H9 (cell line): Measurements from ENCODE around the gene PTRH1. TPM values are rescaled to one million over a fixed set of nuclear protein-coding genes. Genes with fewer than 3 reads are reported as not detected.

Experiments used
- DNase-seq: peaks from one replicate; pipeline ENCODE4 v3.0.0-alpha.2; 2017
- H2AFZ ChIP-seq: one replicate; pipeline ENCODE4 v1.6.1; 2013; ENCODE audit warnings: mild to moderate bottlenecking, low read length, control low read depth, moderate library complexity
- H2AK5ac ChIP-seq: 2 replicates; pipeline ENCODE4 v1.6.1; 2013; ENCODE audit warnings: low read length, control low read depth, mixed read lengths; ENCODE audit not compliant: insufficient read length
- H2BK120ac ChIP-seq: one replicate; pipeline ENCODE4 v1.6.1; 2013; ENCODE audit warnings: low read depth, mild to moderate bottlenecking, low read length, control low read depth, inconsistent platforms; ENCODE audit not compliant: poor library complexity, severe bottlenecking
- H2BK12ac ChIP-seq: 2 replicates; pipeline ENCODE4 v1.6.1; 2013; ENCODE audit warnings: low read length, control low read depth, mixed read lengths, low read depth; ENCODE audit not compliant: insufficient read length
- H2BK15ac ChIP-seq: 2 replicates; pipeline ENCODE4 v1.6.1; 2013; ENCODE audit warnings: low read depth, low read length, control low read depth
- H2BK20ac ChIP-seq: one replicate; pipeline ENCODE4 v1.6.1; 2013; ENCODE audit warnings: low read depth, mild to moderate bottlenecking, low read length, control low read depth, inconsistent platforms; ENCODE audit not compliant: poor library complexity, severe bottlenecking
- H2BK5ac ChIP-seq: 2 replicates; pipeline ENCODE4 v1.6.1; 2013; ENCODE audit warnings: low read length, control low read depth, mixed read lengths; ENCODE audit not compliant: insufficient read length
- H3K14ac ChIP-seq: 2 replicates; pipeline ENCODE4 v1.6.1; 2013; ENCODE audit warnings: low read length, control low read depth; ENCODE audit not compliant: insufficient read depth
- H3K18ac ChIP-seq: 2 replicates; pipeline ENCODE4 v1.6.1; 2013; ENCODE audit warnings: low read depth, mild to moderate bottlenecking, mixed read lengths, low read length, control low read depth; ENCODE audit not compliant: insufficient read length
- H3K23ac ChIP-seq: 2 replicates; pipeline ENCODE4 v1.6.1; 2013; ENCODE audit warnings: low read length, control low read depth, mixed read lengths, low read depth; ENCODE audit not compliant: insufficient read length
- H3K23me2 ChIP-seq: 2 replicates; pipeline ENCODE4 v1.6.1; 2013; ENCODE audit warnings: low read depth, mild to moderate bottlenecking, mixed read lengths, low read length, control low read depth; ENCODE audit not compliant: insufficient read length, poor library complexity, severe bottlenecking
- H3K27ac ChIP-seq: 2 replicates; pipeline ENCODE4 v1.5.1; 2013; ENCODE audit warnings: low read length, control low read depth, mixed read lengths, low read depth; ENCODE audit not compliant: insufficient read length
- H3K27me3 ChIP-seq: 2 replicates; pipeline ENCODE4 v1.6.1; 2013; ENCODE audit warnings: low read length, control low read depth, inconsistent platforms; ENCODE audit not compliant: insufficient read depth
- H3K4ac ChIP-seq: 2 replicates; pipeline ENCODE4 v1.6.1; 2013; ENCODE audit warnings: low read depth, mild to moderate bottlenecking, control low read depth, inconsistent platforms, low read length, moderate library complexity
- H3K4me1 ChIP-seq: 2 replicates; pipeline ENCODE4 v1.6.1; 2013; ENCODE audit warnings: low read length, control low read depth, inconsistent platforms; ENCODE audit not compliant: insufficient read depth
- H3K4me2 ChIP-seq: 2 replicates; pipeline ENCODE4 v1.6.1; 2013; ENCODE audit warnings: low read length, control low read depth, mixed read lengths; ENCODE audit not compliant: insufficient read length, insufficient read depth
- H3K56ac ChIP-seq: 2 replicates; pipeline ENCODE4 v1.6.1; 2013; ENCODE audit warnings: low read depth, mild to moderate bottlenecking, mixed read lengths, low read length, control low read depth; ENCODE audit not compliant: insufficient read length
- H3K79me1 ChIP-seq: 2 replicates; pipeline ENCODE4 v1.6.1; 2013; ENCODE audit warnings: low read depth, mild to moderate bottlenecking, moderate library complexity, low read length, control low read depth, inconsistent platforms; ENCODE audit not compliant: insufficient read depth, poor library complexity, severe bottlenecking
- H3K79me2 ChIP-seq: 2 replicates; pipeline ENCODE4 v1.6.1; 2013; ENCODE audit warnings: low read length, control low read depth, inconsistent platforms; ENCODE audit not compliant: insufficient read depth
- H3K9ac ChIP-seq: 2 replicates; pipeline ENCODE4 v1.6.1; 2013; ENCODE audit warnings: low read length, control low read depth, mixed read lengths; ENCODE audit not compliant: insufficient read length; ENCODE audit errors: extremely low read depth
- H3K9me3 ChIP-seq: one replicate; pipeline ENCODE4 v1.6.1; 2013; ENCODE audit warnings: low read depth, low read length, inconsistent platforms; ENCODE audit not compliant: control insufficient read depth
- H3T11ph ChIP-seq: one replicate; pipeline ENCODE4 v1.6.1; 2013; ENCODE audit warnings: mild to moderate bottlenecking, low read length, control low read depth, inconsistent platforms
- H4K20me1 ChIP-seq: one replicate; pipeline ENCODE4 v1.6.1; 2013; ENCODE audit not compliant: control insufficient read depth, insufficient read length, insufficient read depth
- H4K5ac ChIP-seq: 2 replicates; pipeline ENCODE4 v1.6.1; 2013; ENCODE audit warnings: low read depth, mild to moderate bottlenecking, mixed read lengths, low read length, control low read depth; ENCODE audit not compliant: insufficient read length
- H4K8ac ChIP-seq: replicated peaks from 2 replicates; pipeline ENCODE4 v1.6.1; 2013; ENCODE audit warnings: low read length, control low read depth, mixed read lengths, low read depth; ENCODE audit not compliant: insufficient read length
- H4K91ac ChIP-seq: 2 replicates; pipeline ENCODE4 v1.6.1; 2013; ENCODE audit warnings: low read depth, mild to moderate bottlenecking, moderate library complexity, mixed read lengths, low read length, control low read depth; ENCODE audit not compliant: insufficient read length
- H3K27ac Mint-ChIP-seq, 3 experiments: 2 replicates in 2 of 3; 3 replicates in 1 of 3; pipeline ENCODE4 v1.8.0; 2020 to 2021; ENCODE audit warnings: mixed read lengths in 3 of 3, mild to moderate bottlenecking in 1 of 3, moderate library complexity in 1 of 3
- H3K27me3 Mint-ChIP-seq: 2 replicates; pipeline ENCODE4 v1.8.0; 2021; ENCODE audit warnings: low read depth, mild to moderate bottlenecking, moderate library complexity, mixed read lengths
- H3K36me3 Mint-ChIP-seq, 3 experiments: 2 replicates in 2 of 3; 3 replicates in 1 of 3; pipeline ENCODE4 v1.8.0; 2020 to 2021; ENCODE audit warnings: low read depth in 3 of 3, mixed read lengths in 3 of 3; ENCODE audit not compliant: insufficient read depth in 1 of 3
- H3K4me1 Mint-ChIP-seq, 2 experiments: 2 replicates each; pipeline ENCODE4 v1.8.0; 2020; ENCODE audit warnings: mixed read lengths in 2 of 2
- H3K4me3 Mint-ChIP-seq, 2 experiments: 2 replicates in 1 of 2; 3 replicates in 1 of 2; pipeline ENCODE4 v1.8.0; 2020 to 2021; ENCODE audit warnings: mild to moderate bottlenecking in 2 of 2, mixed read lengths in 2 of 2, moderate library complexity in 1 of 2
- H3K9me3 Mint-ChIP-seq, 2 experiments: 2 replicates in 1 of 2; 3 replicates in 1 of 2; pipeline ENCODE4 v1.8.0; 2020; ENCODE audit warnings: mild to moderate bottlenecking in 2 of 2, mixed read lengths in 2 of 2, moderate library complexity in 1 of 2
- CTCF ChIP-seq: fragments of 200-600 bp; sonication (generic); conservative IDR thresholded peaks from 3 replicates; pipeline ENCODE4 v1.8.0; 2021; ENCODE audit warnings: antibody characterized with exemption, mild to moderate bottlenecking
- WGBS: extraction: QIAGEN DNeasy Blood & Tissue Kit; methylation state at CpG from one replicate; pipeline ENCODE4 v1.1.7; 2013; ENCODE audit warnings: missing lambda C conversion rate, low lambda C conversion rate, mixed read lengths; ENCODE audit not compliant: insufficient read length; ENCODE audit errors: extremely low coverage; 5-methylcytosine and 5-hydroxymethylcytosine counted together
- total RNA-seq: library from RNA; stranded (reverse); gene quantifications from 2 replicates; pipeline ENCODE4 v1.2.1, GENCODE V29; 2021

Gene PTRH1
- total RNA-seq, 1 experiment from 2014 or later, result 10.9 TPM

DNA sequence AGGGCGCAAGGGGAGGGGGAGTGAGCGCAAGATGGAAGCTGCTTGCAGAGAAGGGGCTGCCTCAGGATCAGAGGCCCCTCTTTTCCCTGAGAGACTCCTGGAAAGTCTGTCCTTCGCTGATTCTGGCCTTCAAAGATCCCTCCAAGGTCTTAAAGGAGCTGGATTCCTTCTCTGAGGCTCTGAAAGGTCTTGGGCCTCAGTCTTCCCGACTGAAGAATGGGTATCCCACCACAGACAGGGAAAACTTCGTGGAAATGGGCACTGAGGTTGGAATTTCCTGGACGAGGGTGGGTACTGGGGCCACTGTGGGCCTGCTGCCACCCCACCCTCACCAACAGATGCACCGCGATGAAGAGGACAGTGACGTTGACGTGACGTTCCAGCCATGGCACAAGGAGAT, 3.1 kb downstream of the PTRH1 start:
- DNase-seq, result no peak
- no peak overlapping the region for H2BK5ac ChIP-seq
- H3K4me2 ChIP-seq, result no peak overlapping the region
- no peak overlapping the region for H4K91ac ChIP-seq
- Mint-ChIP-seq H3K27ac (peak overlapping the region in 1 of 3 experiments; percentile 88; a peak in 1 of 7 replicates), H3K9me3 (peaks cover 0 to 2% of the 10 kb centered on the region in 2 experiments; a peak in 1 of 5 replicates), H3K4me1 (peaks cover 24 to 34% of the 10 kb centered on the region in 2 experiments), H3K4me3 (peak overlapping the region in 1 of 2 experiments; percentile 44; a peak in 3 of 5 replicates), H3K27me3 (peaks cover 10% of the 10 kb centered on the region), H3K36me3 (no peaks in the 10 kb centered on the region; a peak in 1 of 7 replicates)
- WGBS, result no CpG with 5 or more reads among the region's 11 CpGs
- no peak overlapping the region for H3K14ac ChIP-seq
- no peak overlapping the region for H2BK15ac ChIP-seq
- no peak overlapping the region for H2AFZ ChIP-seq
- no peaks in the 10 kb centered on the region; the same call in 1 of the 2 replicates for H3K4me1 ChIP-seq
- no peaks in the 10 kb centered on the region for H3K9me3 ChIP-seq
- H2AK5ac ChIP-seq, result no peak overlapping the region
- no peak overlapping the region for H3T11ph ChIP-seq
- H3K23ac ChIP-seq, result no peak overlapping the region
- no peak overlapping the region for H3K56ac ChIP-seq
- no peaks in the 10 kb centered on the region for H3K79me2 ChIP-seq
- no peaks in the 10 kb centered on the region for H3K27me3 ChIP-seq
- H3K27ac ChIP-seq, result no peak overlapping the region
- H4K20me1 ChIP-seq, result no peaks in the 10 kb centered on the region
- no peak for TF ChIP-seq CTCF
- H2BK12ac ChIP-seq, result no peak overlapping the region
- H3K9ac ChIP-seq, result no peak overlapping the region
- peaks cover 13% of the 10 kb centered on the region for H3K23me2 ChIP-seq
- no peak overlapping the region for H4K5ac ChIP-seq
- H3K4ac ChIP-seq, result no peak overlapping the region
- H3K79me1 ChIP-seq, result no peaks in the 10 kb centered on the region
- no peak overlapping the region for H4K8ac ChIP-seq
- H3K18ac ChIP-seq, result no peak overlapping the region
- no peak overlapping the region for H2BK120ac ChIP-seq
- no peak overlapping the region for H2BK20ac ChIP-seq
